GM12801 (cell line): ENCODE data around the gene NACC2.

Experiments used
- CTCF ChIP-seq: IDR thresholded peaks from one replicate; pipeline ENCODE4 v1.5.1; 2011; ENCODE audit warnings: control low read depth; ENCODE audit not compliant: insufficient read length; ENCODE audit errors: extremely low read depth

Gene NACC2

GRCh38 chr9:136057236-136058081 is 37.6 kb downstream of the NACC2 start:
- TF ChIP-seq CTCF, result no peak

GRCh38 chr9:136056546-136057235 is 38.4 kb downstream of the NACC2 start:
- TF ChIP-seq CTCF, result no peak

- TF ChIP-seq CTCF, result no peak
Observed at GRCh38 chr9:136055715-136056545, 39.2 kb downstream of the NACC2 start.

GRCh38 chr9:136054798-136055714 is 40.0 kb downstream of the NACC2 start:
- TF ChIP-seq CTCF, result no peak

- TF ChIP-seq CTCF, result no peak
Observed at GRCh38 chr9:136054146-136054545, 40.9 kb downstream of the NACC2 start.

GRCh38 chr9:136053757-136054142 is 41.3 kb downstream of the NACC2 start:
- no peak for TF ChIP-seq CTCF
